Neural cell (in vitro differentiated cells): ENCODE results near the gene BIK.

ENCODE experiments used
- CTCF ChIP-seq: fragments of 450-650 bp; IDR thresholded peaks from 2 replicates; pipeline ENCODE4 v1.5.1; 2014; ENCODE audit warnings: antibody characterized with exemption, mild to moderate bottlenecking, moderate library complexity; ENCODE audit not compliant: poor library complexity, severe bottlenecking
- POLR2AphosphoS5 ChIP-seq: IDR thresholded peaks from 2 replicates; pipeline ENCODE4 v1.6.1; 2012
- TAF1 ChIP-seq: IDR thresholded peaks from 2 replicates; pipeline ENCODE4 v1.6.1; 2012; ENCODE audit warnings: low read depth

- TF ChIP-seq POLR2AphosphoS5 (no peak), CTCF (no peak), TAF1 (no peak)
Observed at GRCh38 chr22:43066134-43066533, 44.4 kb upstream of the BIK start.
